HL-60 (cell line): ENCODE data around the gene GLRX3.

Experiments
- DNase-seq, 2 experiments: peaks; one replicate each; pipeline ENCODE4 v3.0.0-alpha.2; 2010 to 2020; ENCODE audit warnings: low read depth in 1 of 2, low spot score in 1 of 2
- H3K27ac ChIP-seq: fragments of 250-450 bp; sonication (Bioruptor Pico); replicated peaks from 2 replicates; pipeline ENCODE4 v1.5.1; 2020; ENCODE audit warnings: mild to moderate bottlenecking, moderate library complexity
- H3K27me3 ChIP-seq: fragments of 250-450 bp; sonication (Bioruptor Pico); 2 replicates; pipeline ENCODE4 v1.5.1; 2021; ENCODE audit warnings: mild to moderate bottlenecking, moderate library complexity; ENCODE audit not compliant: insufficient read depth, poor library complexity, severe bottlenecking
- H3K4me3 ChIP-seq: replicated peaks from 2 replicates; pipeline ENCODE4 v1.5.1; 2011; ENCODE audit warnings: mild to moderate bottlenecking, control low read depth, low read length; ENCODE audit not compliant: insufficient read depth
- GABPA ChIP-seq: IDR thresholded peaks from 2 replicates; pipeline ENCODE4 v1.6.1; 2012; ENCODE audit warnings: low read depth
- POLR2AphosphoS5 ChIP-seq: IDR thresholded peaks from 2 replicates; pipeline ENCODE4 v1.6.1; 2012; ENCODE audit warnings: low read depth
- REST ChIP-seq: IDR thresholded peaks from 2 replicates; pipeline ENCODE4 v1.6.1; 2012; ENCODE audit warnings: low read depth; ENCODE audit not compliant: insufficient replicate concordance
- SPI1 ChIP-seq: IDR thresholded peaks from 2 replicates; pipeline ENCODE4 v1.6.1; 2012; ENCODE audit warnings: low read depth, mild to moderate bottlenecking, borderline replicate concordance
- TF ChIP-seq, protein P1 (sequence below): IDR thresholded peaks from one replicate; pipeline ENCODE4 v1.5.1; 2011; ENCODE audit warnings: low read length, control low read depth, inconsistent platforms; ENCODE audit not compliant: insufficient read depth

Gene GLRX3

DNA sequence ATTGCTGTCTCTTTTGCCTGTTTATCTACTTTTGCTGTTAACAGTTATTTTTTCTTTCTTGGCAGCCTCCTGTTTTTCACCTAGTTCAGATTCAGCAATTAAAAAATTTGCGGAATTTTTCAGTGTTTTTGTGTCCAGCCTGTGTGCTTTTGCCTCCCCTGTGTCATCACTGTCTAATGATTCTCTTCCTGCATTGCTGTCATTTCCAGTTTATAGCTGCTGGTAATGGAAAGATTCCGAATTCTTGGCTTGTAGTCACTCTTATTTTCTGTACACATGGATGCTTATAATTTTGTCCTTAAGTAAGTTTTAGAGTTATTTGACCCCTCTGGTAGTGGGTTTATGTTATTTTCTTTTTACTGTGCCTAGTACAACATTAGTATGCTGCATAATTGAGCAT lies 25.1 kb downstream of the GLRX3 start:
- no peak for TF ChIP-seq SPI1
- no peak overlapping the region for H3K27ac ChIP-seq
- H3K4me3 ChIP-seq, result no peak overlapping the region
- H3K27me3 ChIP-seq, result no peaks in the 10 kb centered on the region
- DNase-seq, result no peak

DNA sequence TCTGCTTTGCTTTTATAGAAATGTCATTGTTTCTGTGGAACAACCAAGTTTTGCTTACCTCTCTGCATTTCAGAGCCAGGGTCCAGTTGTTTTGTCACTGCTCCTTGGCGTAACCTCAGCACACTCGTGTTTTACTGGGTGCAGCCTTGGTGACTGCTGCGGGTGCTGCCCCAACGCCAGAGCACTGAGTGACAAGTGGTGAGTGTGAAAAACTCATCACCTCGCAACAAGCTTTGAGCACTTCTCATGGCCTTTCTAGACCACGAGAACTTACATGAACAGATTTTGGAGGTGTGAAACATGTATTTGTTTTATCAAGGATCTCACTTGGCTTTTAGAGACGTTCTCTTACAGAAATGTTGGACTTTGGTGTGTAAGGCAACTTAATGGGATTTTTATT lies 31.0 kb downstream of the GLRX3 start:
- no peak for DNase-seq
- Histone ChIP-seq H3K27ac (no peak overlapping the region), H3K4me3 (no peak overlapping the region), H3K27me3 (no peaks in the 10 kb centered on the region)
- TF ChIP-seq, protein P1, sequence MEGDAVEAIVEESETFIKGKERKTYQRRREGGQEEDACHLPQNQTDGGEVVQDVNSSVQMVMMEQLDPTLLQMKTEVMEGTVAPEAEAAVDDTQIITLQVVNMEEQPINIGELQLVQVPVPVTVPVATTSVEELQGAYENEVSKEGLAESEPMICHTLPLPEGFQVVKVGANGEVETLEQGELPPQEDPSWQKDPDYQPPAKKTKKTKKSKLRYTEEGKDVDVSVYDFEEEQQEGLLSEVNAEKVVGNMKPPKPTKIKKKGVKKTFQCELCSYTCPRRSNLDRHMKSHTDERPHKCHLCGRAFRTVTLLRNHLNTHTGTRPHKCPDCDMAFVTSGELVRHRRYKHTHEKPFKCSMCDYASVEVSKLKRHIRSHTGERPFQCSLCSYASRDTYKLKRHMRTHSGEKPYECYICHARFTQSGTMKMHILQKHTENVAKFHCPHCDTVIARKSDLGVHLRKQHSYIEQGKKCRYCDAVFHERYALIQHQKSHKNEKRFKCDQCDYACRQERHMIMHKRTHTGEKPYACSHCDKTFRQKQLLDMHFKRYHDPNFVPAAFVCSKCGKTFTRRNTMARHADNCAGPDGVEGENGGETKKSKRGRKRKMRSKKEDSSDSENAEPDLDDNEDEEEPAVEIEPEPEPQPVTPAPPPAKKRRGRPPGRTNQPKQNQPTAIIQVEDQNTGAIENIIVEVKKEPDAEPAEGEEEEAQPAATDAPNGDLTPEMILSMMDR, result no peak
- TF ChIP-seq POLR2AphosphoS5, result no peak
- no peak for TF ChIP-seq GABPA
- TF ChIP-seq SPI1, result no peak
- TF ChIP-seq REST, result no peak

- TF ChIP-seq SPI1, result no peak
- no peak for TF ChIP-seq REST
- TF ChIP-seq, protein P1, result no peak
- no peak for TF ChIP-seq POLR2AphosphoS5
- no peak for TF ChIP-seq GABPA
Observed at GRCh38 chr10:130167707-130168106, 31.5 kb downstream of the GLRX3 start.

DNA sequence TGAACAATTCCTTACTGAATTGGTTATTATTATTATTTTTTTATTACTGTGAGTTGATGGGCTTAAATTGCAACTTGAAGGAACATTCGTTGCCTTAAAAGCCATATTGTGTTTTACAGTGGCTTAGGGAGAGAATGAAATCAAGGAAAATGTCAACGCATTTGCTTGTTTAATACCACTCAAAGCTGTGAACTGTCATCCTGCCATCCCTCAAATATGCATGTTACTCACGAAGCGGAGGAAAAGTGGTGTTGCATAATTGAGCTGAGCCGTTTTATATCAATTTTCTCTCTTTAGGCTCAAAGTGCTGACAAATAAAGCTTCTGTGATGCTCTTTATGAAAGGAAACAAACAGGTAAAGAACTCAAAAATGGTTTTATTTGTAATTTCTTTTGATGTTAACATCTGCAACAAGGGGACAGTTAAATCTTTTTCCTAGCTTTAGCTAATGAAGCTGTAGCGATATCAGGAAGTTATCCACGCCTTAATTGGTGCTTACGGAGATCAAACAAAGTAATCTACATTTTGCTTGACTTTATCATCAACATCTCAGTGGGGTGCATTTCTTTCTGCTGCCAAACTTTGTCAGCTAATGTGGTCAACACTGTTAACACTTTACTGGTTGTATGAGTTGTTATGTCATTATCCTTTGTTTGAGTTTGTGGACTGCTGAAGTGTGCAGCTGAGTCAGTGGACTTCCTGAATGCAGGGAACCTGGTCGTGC lies 33.1 kb downstream of the GLRX3 start:
- TF ChIP-seq, protein P1, result no peak
- TF ChIP-seq POLR2AphosphoS5 (no peak), SPI1 (no peak), GABPA (no peak), REST (no peak)
- H3K27ac ChIP-seq, result no peak overlapping the region
- H3K27me3 ChIP-seq, result no peaks in the 10 kb centered on the region
- no peak for DNase-seq
- no peak overlapping the region for H3K4me3 ChIP-seq

More at GRCh38 chr10:130167707-130168106, 31.5 kb downstream of the GLRX3 start:
- no peak overlapping the region for H3K4me3 ChIP-seq
- no peak for DNase-seq
- no peak overlapping the region for H3K27ac ChIP-seq
- H3K27me3 ChIP-seq, result no peaks in the 10 kb centered on the region
